ENCODE measurements around the gene LMX1B.
A peak's percentile ranks its signal among the peaks of the same experiment; 100 is the strongest.

Gene LMX1B

GRCh38 chr9:126604059-126605055, 9.4 kb upstream of the LMX1B start:
- peaks cover 0 to 2% (median 0%) of the 10 kb centered on the region in 4 experiments for H3K4me1 ChIP-seq (ENCODE audit: control extremely low read depth in 1 of 4, control insufficient read depth in 4 of 4, insufficient read depth in 4 of 4, low read length in 3 of 4)
- no peak for DNase-seq
- ChIA-PET POLR2A (no interaction called here), CTCF (interaction anchor here (0.9 to 1.6 kb wide), 3 partner anchors 29 to 166 kb away, joined by 3 to 8 read pairs (median 3); no protein-coding TSS in a partner anchor)
- H3K27me3 ChIP-seq (replicated peaks in 2 of 5; ENCODE audit: control insufficient read depth in 4 of 5, insufficient read depth in 5 of 5, low read length in 4 of 5), result peaks cover 3 to 53% (median 18%) of the 10 kb centered on the region in 5 experiments
- peaks cover 0 to 3% (median 0%) of the 10 kb centered on the region in 5 experiments for H3K9me3 ChIP-seq (ENCODE audit: control extremely low read depth in 1 of 5, control insufficient read depth in 4 of 5, insufficient read depth in 2 of 5, low read depth in 1 of 5, low read length in 4 of 5)
- no peak overlapping the region for H3K27ac ChIP-seq (ENCODE audit: insufficient read depth in 1 of 2, low read depth in 1 of 2, low read length in 2 of 2, poor library complexity in 1 of 2, severe bottlenecking in 2 of 2)
- H3K36me3 ChIP-seq (ENCODE audit: control insufficient read depth in 4 of 4, insufficient read depth in 4 of 4, low read length in 3 of 4), result no peaks in the 10 kb centered on the region
- no peak overlapping the region for H3K4me3 ChIP-seq (ENCODE audit: control insufficient read depth in 1 of 7, extremely low read depth in 1 of 7, insufficient read depth in 4 of 7, low read depth in 2 of 7, low read length in 6 of 7)
- 93% methylated on average over 13 of the region's 17 CpGs for WGBS (ENCODE audit: insufficient coverage)

- H3K27me3 ChIP-seq (replicated peaks in 2 of 5; ENCODE audit: control insufficient read depth in 4 of 5, insufficient read depth in 5 of 5, low read length in 4 of 5), result peaks cover 7 to 61% (median 25%) of the 10 kb centered on the region in 5 experiments
- no peaks in the 10 kb centered on the region for H3K36me3 ChIP-seq (ENCODE audit: control insufficient read depth in 4 of 4, insufficient read depth in 4 of 4, low read length in 3 of 4)
- H3K4me1 ChIP-seq (ENCODE audit: control extremely low read depth in 1 of 4, control insufficient read depth in 4 of 4, insufficient read depth in 4 of 4, low read length in 3 of 4), result peaks cover 0 to 8% (median 3%) of the 10 kb centered on the region in 4 experiments
- POLR2A ChIA-PET, result no interaction called here
- CTCF ChIA-PET, result no interaction called here
- WGBS (ENCODE audit: insufficient coverage), result 77% methylated on average over 11 of the region's 12 CpGs
- H3K27ac ChIP-seq (ENCODE audit: insufficient read depth in 1 of 2, low read depth in 1 of 2, low read length in 2 of 2, poor library complexity in 1 of 2, severe bottlenecking in 2 of 2), result no peak overlapping the region
- H3K9me3 ChIP-seq (ENCODE audit: control extremely low read depth in 1 of 5, control insufficient read depth in 4 of 5, insufficient read depth in 2 of 5, low read depth in 1 of 5, low read length in 4 of 5), result peaks cover 0 to 2% (median 0%) of the 10 kb centered on the region in 5 experiments
- no peak for DNase-seq
- no peak overlapping the region for H3K4me3 ChIP-seq (ENCODE audit: control insufficient read depth in 1 of 7, extremely low read depth in 1 of 7, insufficient read depth in 4 of 7, low read depth in 2 of 7, low read length in 6 of 7)
Observed at GRCh38 chr9:126605792-126606482, 7.8 kb upstream of the LMX1B start.

GRCh38 chr9:126606483-126606870, 7.3 kb upstream of the LMX1B start:
- H3K4me3 ChIP-seq (ENCODE audit: control insufficient read depth in 1 of 7, extremely low read depth in 1 of 7, insufficient read depth in 4 of 7, low read depth in 2 of 7, low read length in 6 of 7), result no peak overlapping the region
- 0% methylated on average over 1 of the region's 3 CpGs for WGBS (ENCODE audit: insufficient coverage)
- CTCF ChIA-PET, result interaction anchor here (1.4 kb wide), 1 partner anchor 84 kb away, joined by 4 read pairs; no protein-coding TSS in a partner anchor
- H3K4me1 ChIP-seq (ENCODE audit: control extremely low read depth in 1 of 4, control insufficient read depth in 4 of 4, insufficient read depth in 4 of 4, low read length in 3 of 4), result peaks cover 0 to 13% (median 6%) of the 10 kb centered on the region in 4 experiments
- H3K9me3 ChIP-seq (ENCODE audit: control extremely low read depth in 1 of 5, control insufficient read depth in 4 of 5, insufficient read depth in 2 of 5, low read depth in 1 of 5, low read length in 4 of 5), result no peaks in the 10 kb centered on the region
- H3K27ac ChIP-seq (ENCODE audit: insufficient read depth in 1 of 2, low read depth in 1 of 2, low read length in 2 of 2, poor library complexity in 1 of 2, severe bottlenecking in 2 of 2), result no peak overlapping the region
- H3K27me3 ChIP-seq (replicated peaks in 2 of 5; ENCODE audit: control insufficient read depth in 4 of 5, insufficient read depth in 5 of 5, low read length in 4 of 5), result peaks cover 3 to 66% (median 27%) of the 10 kb centered on the region in 5 experiments
- no peak for DNase-seq
- no peaks in the 10 kb centered on the region for H3K36me3 ChIP-seq (ENCODE audit: control insufficient read depth in 4 of 4, insufficient read depth in 4 of 4, low read length in 3 of 4)
- POLR2A ChIA-PET, result no interaction called here

GRCh38 chr9:126607086-126607485, 6.6 kb upstream of the LMX1B start:
- Histone ChIP-seq H3K27me3 (replicated peaks in 2 of 5; ENCODE audit: control insufficient read depth in 4 of 5, insufficient read depth in 5 of 5, low read length in 4 of 5) (peaks cover 0 to 72% (median 31%) of the 10 kb centered on the region in 5 experiments), H3K4me1 (ENCODE audit: control extremely low read depth in 1 of 4, control insufficient read depth in 4 of 4, insufficient read depth in 4 of 4, low read length in 3 of 4) (peaks cover 0 to 19% (median 8%) of the 10 kb centered on the region in 4 experiments), H3K36me3 (ENCODE audit: control insufficient read depth in 4 of 4, insufficient read depth in 4 of 4, low read length in 3 of 4) (no peaks in the 10 kb centered on the region), H3K27ac (ENCODE audit: insufficient read depth in 1 of 2, low read depth in 1 of 2, low read length in 2 of 2, poor library complexity in 1 of 2, severe bottlenecking in 2 of 2) (no peak overlapping the region), H3K9me3 (ENCODE audit: control extremely low read depth in 1 of 5, control insufficient read depth in 4 of 5, insufficient read depth in 2 of 5, low read depth in 1 of 5, low read length in 4 of 5) (no peaks in the 10 kb centered on the region), H3K4me3 (ENCODE audit: control insufficient read depth in 1 of 7, extremely low read depth in 1 of 7, insufficient read depth in 4 of 7, low read depth in 2 of 7, low read length in 6 of 7) (no peak overlapping the region)
- 20% methylated on average over 1 of the region's 1 CpG for WGBS (ENCODE audit: insufficient coverage)
- DNase-seq, result no peak
- ChIA-PET POLR2A (no interaction called here), CTCF (interaction anchor here (1.4 to 2.1 kb wide), 2 partner anchors 83 to 175 kb away, joined by 4 read pairs; no protein-coding TSS in a partner anchor)

- no peak overlapping the region for H3K27ac ChIP-seq (ENCODE audit: insufficient read depth in 1 of 2, low read depth in 1 of 2, low read length in 2 of 2, poor library complexity in 1 of 2, severe bottlenecking in 2 of 2)
- H3K36me3 ChIP-seq (ENCODE audit: control insufficient read depth in 4 of 4, insufficient read depth in 4 of 4, low read length in 3 of 4), result no peaks in the 10 kb centered on the region
- peak in 1 of 3 donors; percentile 48 for DNase-seq
- H3K9me3 ChIP-seq (ENCODE audit: control extremely low read depth in 1 of 5, control insufficient read depth in 4 of 5, insufficient read depth in 2 of 5, low read depth in 1 of 5, low read length in 4 of 5), result no peaks in the 10 kb centered on the region
- peaks cover 0 to 76% (median 33%) of the 10 kb centered on the region in 5 experiments for H3K27me3 ChIP-seq (replicated peaks in 2 of 5; ENCODE audit: control insufficient read depth in 4 of 5, insufficient read depth in 5 of 5, low read length in 4 of 5)
- no peak overlapping the region for H3K4me3 ChIP-seq (ENCODE audit: control insufficient read depth in 1 of 7, extremely low read depth in 1 of 7, insufficient read depth in 4 of 7, low read depth in 2 of 7, low read length in 6 of 7)
- 72% methylated on average over 4 of the region's 7 CpGs for WGBS (ENCODE audit: insufficient coverage)
- POLR2A ChIA-PET, result no interaction called here
- CTCF ChIA-PET, result interaction anchor here (1.4 to 2.1 kb wide), 2 partner anchors 82 to 174 kb away, joined by 4 read pairs; no protein-coding TSS in a partner anchor
- peaks cover 0 to 26% (median 10%) of the 10 kb centered on the region in 4 experiments for H3K4me1 ChIP-seq (ENCODE audit: control extremely low read depth in 1 of 4, control insufficient read depth in 4 of 4, insufficient read depth in 4 of 4, low read length in 3 of 4)
Observed at GRCh38 chr9:126607731-126608130, 6.0 kb upstream of the LMX1B start.

GRCh38 chr9:126608551-126608950, 5.2 kb upstream of the LMX1B start:
- Histone ChIP-seq H3K36me3 (ENCODE audit: control insufficient read depth in 4 of 4, insufficient read depth in 4 of 4, low read length in 3 of 4) (no peaks in the 10 kb centered on the region), H3K27me3 (replicated peaks in 2 of 5; ENCODE audit: control insufficient read depth in 4 of 5, insufficient read depth in 5 of 5, low read length in 4 of 5) (peaks cover 0 to 81% (median 31%) of the 10 kb centered on the region in 5 experiments), H3K9me3 (ENCODE audit: control extremely low read depth in 1 of 5, control insufficient read depth in 4 of 5, insufficient read depth in 2 of 5, low read depth in 1 of 5, low read length in 4 of 5) (no peaks in the 10 kb centered on the region), H3K4me1 (ENCODE audit: control extremely low read depth in 1 of 4, control insufficient read depth in 4 of 4, insufficient read depth in 4 of 4, low read length in 3 of 4) (peaks cover 0 to 34% (median 15%) of the 10 kb centered on the region in 4 experiments), H3K27ac (ENCODE audit: insufficient read depth in 1 of 2, low read depth in 1 of 2, low read length in 2 of 2, poor library complexity in 1 of 2, severe bottlenecking in 2 of 2) (no peak overlapping the region), H3K4me3 (ENCODE audit: control insufficient read depth in 1 of 7, extremely low read depth in 1 of 7, insufficient read depth in 4 of 7, low read depth in 2 of 7, low read length in 6 of 7) (no peak overlapping the region)
- WGBS (ENCODE audit: insufficient coverage), result 100% methylated on average over 7 of the region's 8 CpGs
- ChIA-PET CTCF (interaction anchor here (1.2 to 4.0 kb wide), 7 partner anchors 13 to 173 kb away, joined by 3 to 21 read pairs (median 4); no protein-coding TSS in a partner anchor), POLR2A (interaction anchor here (0.6 kb wide), 1 partner anchor 784 kb away, joined by 3 read pairs; no protein-coding TSS in a partner anchor)
- no peak for DNase-seq

All from common myeloid progenitor, CD34-positive (primary cell).